ENCODE measurements around the gene ANKS6.

DNA sequence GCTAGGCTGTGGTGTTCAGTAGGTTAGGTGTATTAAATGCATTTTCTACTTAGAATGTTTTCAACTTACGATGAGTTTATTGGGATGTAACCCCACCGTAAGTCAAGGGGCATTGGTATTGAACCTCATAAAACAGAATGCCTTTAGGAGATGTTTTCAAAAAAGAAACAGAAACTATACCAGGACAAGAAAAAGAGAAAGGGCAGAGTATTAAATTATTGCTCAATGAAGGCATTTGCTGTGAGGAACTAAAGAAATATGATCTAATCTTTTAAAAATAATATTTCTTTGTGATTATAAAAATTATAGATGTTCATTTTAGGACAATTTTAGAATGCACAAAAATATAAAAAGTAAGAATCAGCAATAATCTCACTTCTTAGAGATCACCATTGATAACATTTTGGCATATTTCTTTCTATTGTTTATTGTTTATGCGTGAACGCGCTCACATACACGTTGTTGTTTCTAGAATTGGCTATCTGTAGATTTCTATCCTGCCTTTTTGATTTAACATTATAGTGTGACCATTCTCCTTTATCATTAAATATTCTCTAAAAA lies 19.1 kb upstream of the ANKS6 start:
- TF ChIP-seq, protein P1, sequence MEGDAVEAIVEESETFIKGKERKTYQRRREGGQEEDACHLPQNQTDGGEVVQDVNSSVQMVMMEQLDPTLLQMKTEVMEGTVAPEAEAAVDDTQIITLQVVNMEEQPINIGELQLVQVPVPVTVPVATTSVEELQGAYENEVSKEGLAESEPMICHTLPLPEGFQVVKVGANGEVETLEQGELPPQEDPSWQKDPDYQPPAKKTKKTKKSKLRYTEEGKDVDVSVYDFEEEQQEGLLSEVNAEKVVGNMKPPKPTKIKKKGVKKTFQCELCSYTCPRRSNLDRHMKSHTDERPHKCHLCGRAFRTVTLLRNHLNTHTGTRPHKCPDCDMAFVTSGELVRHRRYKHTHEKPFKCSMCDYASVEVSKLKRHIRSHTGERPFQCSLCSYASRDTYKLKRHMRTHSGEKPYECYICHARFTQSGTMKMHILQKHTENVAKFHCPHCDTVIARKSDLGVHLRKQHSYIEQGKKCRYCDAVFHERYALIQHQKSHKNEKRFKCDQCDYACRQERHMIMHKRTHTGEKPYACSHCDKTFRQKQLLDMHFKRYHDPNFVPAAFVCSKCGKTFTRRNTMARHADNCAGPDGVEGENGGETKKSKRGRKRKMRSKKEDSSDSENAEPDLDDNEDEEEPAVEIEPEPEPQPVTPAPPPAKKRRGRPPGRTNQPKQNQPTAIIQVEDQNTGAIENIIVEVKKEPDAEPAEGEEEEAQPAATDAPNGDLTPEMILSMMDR (IDR thresholded peaks at IDR 0.05) = no peak
- TF ChIP-seq POLR2A (IDR thresholded peaks at IDR 0.05) (no peak), EP300 (IDR thresholded peaks at IDR 0.05) (no peak)
